Loucy (cell line): Measurements from ENCODE around the gene MSL3.

Experiments used
- H2AFZ ChIP-seq: fragments of 200-600 bp; sonication (generic); 2 replicates; pipeline ENCODE4 v1.6.0; 2016; ENCODE audit warnings: antibody characterized with exemption, mild to moderate bottlenecking, low read length, moderate library complexity
- H3F3A ChIP-seq: fragments of 200-600 bp; 2 replicates; pipeline ENCODE4 v1.6.0; 2016; ENCODE audit warnings: antibody characterized with exemption, low read depth, mild to moderate bottlenecking
- H3K27me3 ChIP-seq: fragments of 200-600 bp; sonication (generic); 2 replicates; pipeline ENCODE4 v1.6.1; 2014; ENCODE audit warnings: low read length, mild to moderate bottlenecking; ENCODE audit not compliant: insufficient read depth, poor library complexity, severe bottlenecking
- H3K36me3 ChIP-seq: fragments of 200-600 bp; sonication (generic); 2 replicates; pipeline ENCODE4 v1.6.1; 2016; ENCODE audit warnings: low read length; ENCODE audit not compliant: insufficient read depth
- H3K4me1 ChIP-seq: fragments of 200-600 bp; sonication (generic); 2 replicates; pipeline ENCODE4 v1.5.1; 2014; ENCODE audit warnings: low read length, mild to moderate bottlenecking; ENCODE audit not compliant: insufficient read depth, poor library complexity, severe bottlenecking
- H3K4me2 ChIP-seq: fragments of 200-600 bp; sonication (generic); 2 replicates; pipeline ENCODE4 v1.6.0; 2014; ENCODE audit warnings: antibody characterized with exemption, low read length, low read depth, mild to moderate bottlenecking; ENCODE audit not compliant: poor library complexity, severe bottlenecking
- H3K4me3 ChIP-seq: fragments of 200-600 bp; sonication (generic); 2 replicates; pipeline ENCODE4 v1.5.1; 2014; ENCODE audit warnings: low read length, mild to moderate bottlenecking, mixed read lengths; ENCODE audit not compliant: poor library complexity, severe bottlenecking
- H3K79me2 ChIP-seq: fragments of 200-600 bp; sonication (generic); 2 replicates; pipeline ENCODE4 v1.6.1; 2014; ENCODE audit warnings: low read length; ENCODE audit not compliant: insufficient read depth
- H3K9ac ChIP-seq: fragments of 200-600 bp; sonication (generic); 2 replicates; pipeline ENCODE4 v1.6.0; 2014; ENCODE audit warnings: mild to moderate bottlenecking, low read depth, low read length, moderate library complexity; ENCODE audit not compliant: poor library complexity, severe bottlenecking
- H3K9me2 ChIP-seq: fragments of 200-600 bp; sonication (generic); replicated peaks from 2 replicates; pipeline ENCODE4 v1.6.1; 2016; ENCODE audit warnings: low read depth, low read length, mixed read lengths
- H3K9me3 ChIP-seq: fragments of 200-600 bp; sonication (generic); 2 replicates; pipeline ENCODE4 v1.6.1; 2014; ENCODE audit warnings: mild to moderate bottlenecking, antibody characterized with exemption, low read length, low read depth; ENCODE audit not compliant: insufficient read depth
- H4K20me1 ChIP-seq: fragments of 200-600 bp; sonication (generic); 2 replicates; pipeline ENCODE4 v1.6.0; 2014; ENCODE audit warnings: antibody characterized with exemption, low read length, mild to moderate bottlenecking; ENCODE audit not compliant: insufficient read depth, poor library complexity, severe bottlenecking
- CTCF ChIP-seq: fragments of 200-600 bp; sonication (generic); conservative IDR thresholded peaks from 2 replicates; pipeline ENCODE4 v1.5.1; 2014; ENCODE audit warnings: mild to moderate bottlenecking, antibody characterized with exemption, low read length
- EZH2phosphoT487 ChIP-seq: fragments of 200-600 bp; IDR thresholded peaks from 2 replicates; pipeline ENCODE4 v1.6.1; 2018; ENCODE audit warnings: antibody characterized with exemption, mild to moderate bottlenecking, moderate library complexity, borderline replicate concordance

The MSL3 gene

GRCh38 chrX:11725631-11726442, 32.2 kb upstream of the MSL3 start:
- Histone ChIP-seq H3K79me2 (no peaks in the 10 kb centered on the region), H3K9me2 (no peaks in the 10 kb centered on the region), H3K36me3 (no peaks in the 10 kb centered on the region), H3F3A (no peaks in the 10 kb centered on the region), H3K27me3 (no peaks in the 10 kb centered on the region), H3K9ac (no peak overlapping the region), H3K4me1 (no peaks in the 10 kb centered on the region), H3K9me3 (no peaks in the 10 kb centered on the region), H3K4me2 (no peak overlapping the region), H2AFZ (no peak overlapping the region), H4K20me1 (no peaks in the 10 kb centered on the region), H3K4me3 (no peak overlapping the region)
- TF ChIP-seq EZH2phosphoT487 (no peak), CTCF (no peak)

GRCh38 chrX:11728556-11728955, 29.5 kb upstream of the MSL3 start:
- Histone ChIP-seq H3K9me3 (no peaks in the 10 kb centered on the region), H3K4me1 (no peaks in the 10 kb centered on the region), H3K4me3 (no peak overlapping the region), H4K20me1 (no peaks in the 10 kb centered on the region), H3F3A (no peaks in the 10 kb centered on the region), H3K9ac (no peak overlapping the region), H3K27me3 (no peaks in the 10 kb centered on the region), H3K79me2 (no peaks in the 10 kb centered on the region), H3K4me2 (no peak overlapping the region), H2AFZ (no peak overlapping the region), H3K9me2 (no peaks in the 10 kb centered on the region), H3K36me3 (no peaks in the 10 kb centered on the region)
- TF ChIP-seq EZH2phosphoT487 = no peak
- no peak for TF ChIP-seq CTCF

- TF ChIP-seq CTCF = no peak
- TF ChIP-seq EZH2phosphoT487 = no peak
- no peaks in the 10 kb centered on the region for H3F3A ChIP-seq
- no peak overlapping the region for H3K4me2 ChIP-seq
- H3K9me2 ChIP-seq = no peaks in the 10 kb centered on the region
- H3K4me3 ChIP-seq = no peak overlapping the region
- H3K9ac ChIP-seq = no peak overlapping the region
- H4K20me1 ChIP-seq = no peaks in the 10 kb centered on the region
- H3K4me1 ChIP-seq = no peaks in the 10 kb centered on the region
- H2AFZ ChIP-seq = no peak overlapping the region
- no peaks in the 10 kb centered on the region for H3K27me3 ChIP-seq
- no peaks in the 10 kb centered on the region for H3K36me3 ChIP-seq
- no peaks in the 10 kb centered on the region for H3K79me2 ChIP-seq
- H3K9me3 ChIP-seq = no peaks in the 10 kb centered on the region
Observed at GRCh38 chrX:11733614-11734013, 24.4 kb upstream of the MSL3 start.
